GM12872 (cell line): ENCODE data around the gene BICRAL.

Experiments used
- CTCF ChIP-seq: IDR thresholded peaks from 3 replicates; pipeline ENCODE4 v1.5.1; 2011; ENCODE audit warnings: low read depth, mild to moderate bottlenecking, low read length, moderate library complexity; ENCODE audit not compliant: insufficient read depth

BICRAL gene

GRCh38 chr6:42821846-42822245 lies 40.0 kb downstream of the BICRAL start:
- TF ChIP-seq CTCF: no peak

GRCh38 chr6:42829561-42830092 lies 47.8 kb downstream of the BICRAL start:
- TF ChIP-seq CTCF: no peak

GRCh38 chr6:42831237-42831636 lies 49.4 kb downstream of the BICRAL start:
- no peak for TF ChIP-seq CTCF

GRCh38 chr6:42834056-42834455 lies 52.2 kb downstream of the BICRAL start:
- TF ChIP-seq CTCF: no peak

- TF ChIP-seq CTCF: no peak
Observed at GRCh38 chr6:42841844-42842584, 60.2 kb downstream of the BICRAL start.

GRCh38 chr6:42845327-42845694 lies 63.5 kb downstream of the BICRAL start:
- TF ChIP-seq CTCF: no peak

- TF ChIP-seq CTCF: no peak
Observed at GRCh38 chr6:42846505-42846904, 64.7 kb downstream of the BICRAL start.
